ENCODE measurements around the gene MYB.
A peak's percentile ranks its signal among the peaks of the same experiment; 100 is the strongest.

The MYB gene

DNA sequence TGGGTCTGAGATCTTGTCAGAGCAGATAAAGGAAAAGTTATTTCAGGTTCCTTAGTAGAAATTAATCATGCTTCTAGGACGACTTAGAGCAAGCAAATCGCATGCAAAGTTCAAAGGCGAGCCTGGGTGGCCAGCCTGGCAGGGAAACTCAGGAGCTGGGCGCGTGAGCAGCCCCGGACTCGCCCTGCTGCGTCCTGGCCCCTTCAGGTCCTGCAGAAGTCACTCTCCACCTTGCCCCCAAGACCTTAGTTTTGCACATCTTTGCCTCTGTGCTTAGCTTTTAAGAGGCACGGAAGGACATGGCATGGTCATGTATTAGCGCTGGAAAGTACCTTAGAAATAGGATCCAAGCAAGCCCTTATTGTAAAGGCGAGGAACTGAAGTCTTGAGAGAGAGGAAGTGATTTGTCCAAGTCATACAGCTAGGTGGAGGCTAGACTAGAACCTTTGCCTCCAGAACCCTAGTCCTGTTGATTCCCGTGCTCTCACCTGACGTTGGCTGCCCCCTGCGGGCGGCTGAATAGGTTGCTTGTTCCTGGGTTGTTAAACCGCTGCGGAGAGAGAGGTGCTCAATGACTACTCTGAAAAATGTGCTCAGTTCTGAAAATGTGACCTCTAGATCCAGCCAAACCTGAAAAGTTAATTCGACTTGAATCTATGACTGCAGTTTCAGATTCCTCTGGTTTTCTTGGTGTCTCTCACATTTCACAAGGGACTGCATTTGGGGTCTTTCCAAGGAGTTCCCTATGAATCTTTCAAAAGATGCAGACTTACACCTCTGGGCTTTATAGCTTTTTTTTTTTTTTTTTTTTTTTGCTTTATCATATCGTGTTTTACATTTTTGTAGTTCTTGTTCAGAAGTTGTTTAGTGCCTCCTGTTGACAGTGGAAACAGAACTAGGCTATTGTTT is 2.7 kb downstream of the MYB start:
- no peak overlapping the region for H3K27ac ChIP-seq
- TF ChIP-seq, protein P1, sequence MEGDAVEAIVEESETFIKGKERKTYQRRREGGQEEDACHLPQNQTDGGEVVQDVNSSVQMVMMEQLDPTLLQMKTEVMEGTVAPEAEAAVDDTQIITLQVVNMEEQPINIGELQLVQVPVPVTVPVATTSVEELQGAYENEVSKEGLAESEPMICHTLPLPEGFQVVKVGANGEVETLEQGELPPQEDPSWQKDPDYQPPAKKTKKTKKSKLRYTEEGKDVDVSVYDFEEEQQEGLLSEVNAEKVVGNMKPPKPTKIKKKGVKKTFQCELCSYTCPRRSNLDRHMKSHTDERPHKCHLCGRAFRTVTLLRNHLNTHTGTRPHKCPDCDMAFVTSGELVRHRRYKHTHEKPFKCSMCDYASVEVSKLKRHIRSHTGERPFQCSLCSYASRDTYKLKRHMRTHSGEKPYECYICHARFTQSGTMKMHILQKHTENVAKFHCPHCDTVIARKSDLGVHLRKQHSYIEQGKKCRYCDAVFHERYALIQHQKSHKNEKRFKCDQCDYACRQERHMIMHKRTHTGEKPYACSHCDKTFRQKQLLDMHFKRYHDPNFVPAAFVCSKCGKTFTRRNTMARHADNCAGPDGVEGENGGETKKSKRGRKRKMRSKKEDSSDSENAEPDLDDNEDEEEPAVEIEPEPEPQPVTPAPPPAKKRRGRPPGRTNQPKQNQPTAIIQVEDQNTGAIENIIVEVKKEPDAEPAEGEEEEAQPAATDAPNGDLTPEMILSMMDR (conservative IDR thresholded peaks at IDR 0.05) = peak; percentile 45
- TF ChIP-seq ZFX (IDR thresholded peaks at IDR 0.05) = no peak

DNA sequence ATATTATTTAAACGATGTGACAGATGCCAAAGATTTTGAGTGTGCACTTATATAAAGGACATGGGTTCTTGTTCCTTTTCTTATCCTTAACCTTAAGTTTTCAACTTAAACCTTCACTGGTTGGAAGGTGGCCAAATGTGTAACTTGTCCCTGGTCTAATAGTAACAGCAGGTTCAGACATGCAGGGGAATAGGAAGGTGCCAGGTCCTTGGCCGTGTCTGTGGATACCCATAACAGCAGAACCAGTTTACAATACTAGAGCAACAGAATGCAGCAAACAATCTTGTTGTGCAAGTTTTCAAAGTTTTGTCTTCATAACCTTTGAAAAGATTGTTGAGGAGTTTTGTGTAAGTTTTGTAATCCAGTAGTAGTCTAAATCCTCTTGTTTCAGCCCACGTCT is 4.4 kb downstream of the MYB start:
- no peak for TF ChIP-seq ZFX (IDR thresholded peaks at IDR 0.05)
- TF ChIP-seq, protein P1 (conservative IDR thresholded peaks at IDR 0.05) = no peak
- no peak overlapping the region for H3K27ac ChIP-seq

DNA sequence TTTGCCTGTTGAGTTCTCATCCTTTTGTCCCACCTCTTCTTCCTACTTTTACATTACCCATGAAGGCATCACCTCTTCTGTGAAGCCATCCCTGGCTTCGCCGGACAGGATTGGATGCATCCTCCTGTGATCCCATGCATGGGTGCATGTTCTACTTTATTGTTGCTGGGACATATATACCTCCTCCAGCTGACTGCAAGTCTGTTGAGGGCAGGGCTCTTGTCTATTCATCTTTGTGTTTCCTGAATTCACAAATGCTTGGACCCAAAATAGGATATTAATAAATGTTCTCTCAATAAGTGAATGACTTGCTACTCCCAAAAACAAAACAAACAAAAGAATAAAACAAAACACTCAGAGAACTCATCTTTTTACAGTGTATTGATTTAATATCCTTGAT is 5.1 kb downstream of the MYB start:
- TF ChIP-seq, protein P1 (conservative IDR thresholded peaks at IDR 0.05) = no peak
- TF ChIP-seq ZFX (IDR thresholded peaks at IDR 0.05) = no peak
- H3K27ac ChIP-seq = no peak overlapping the region

DNA sequence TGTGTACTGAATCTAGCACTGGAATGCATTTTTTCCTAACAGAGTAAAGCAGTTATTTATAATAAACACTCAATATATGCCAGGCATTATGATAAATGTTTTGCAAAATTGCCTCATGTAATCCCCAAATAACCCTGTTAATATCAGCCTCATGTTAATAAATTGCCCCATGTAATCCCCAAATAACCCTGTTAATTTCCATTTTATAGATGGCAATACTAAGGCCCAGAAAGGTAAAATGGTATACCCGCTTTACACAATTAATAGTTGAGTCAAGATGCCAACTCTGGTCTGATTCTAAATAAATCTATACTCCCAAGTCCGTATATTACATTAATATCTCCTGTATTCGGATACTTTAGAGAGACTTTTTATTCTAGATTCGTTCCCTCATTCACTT is 6.3 kb downstream of the MYB start:
- H3K27ac ChIP-seq = no peak overlapping the region
- TF ChIP-seq, protein P1 (conservative IDR thresholded peaks at IDR 0.05) = no peak
- TF ChIP-seq ZFX (IDR thresholded peaks at IDR 0.05) = no peak

DNA sequence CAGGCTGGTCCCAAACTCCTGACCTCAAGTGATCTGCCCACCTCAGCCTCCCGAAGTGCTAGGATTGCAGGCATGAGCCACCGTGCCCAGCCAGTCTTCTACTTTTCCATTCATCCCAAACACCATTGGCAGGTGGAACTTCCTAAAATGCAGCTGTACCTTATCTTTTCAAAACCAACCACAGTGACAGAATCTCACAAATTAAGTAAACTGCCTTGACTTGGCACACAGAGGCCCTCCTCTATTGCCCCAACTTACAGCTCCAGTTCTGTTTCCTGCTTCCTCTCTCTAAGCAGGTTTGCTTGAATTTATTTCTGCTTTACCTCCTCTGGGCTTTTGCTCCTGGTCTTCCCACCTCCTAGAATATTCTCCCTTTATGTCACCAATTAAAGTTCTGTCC is 7.6 kb downstream of the MYB start:
- H3K27ac ChIP-seq = no peak overlapping the region
- TF ChIP-seq ZFX (IDR thresholded peaks at IDR 0.05) = no peak
- TF ChIP-seq, protein P1 (conservative IDR thresholded peaks at IDR 0.05) = no peak

DNA sequence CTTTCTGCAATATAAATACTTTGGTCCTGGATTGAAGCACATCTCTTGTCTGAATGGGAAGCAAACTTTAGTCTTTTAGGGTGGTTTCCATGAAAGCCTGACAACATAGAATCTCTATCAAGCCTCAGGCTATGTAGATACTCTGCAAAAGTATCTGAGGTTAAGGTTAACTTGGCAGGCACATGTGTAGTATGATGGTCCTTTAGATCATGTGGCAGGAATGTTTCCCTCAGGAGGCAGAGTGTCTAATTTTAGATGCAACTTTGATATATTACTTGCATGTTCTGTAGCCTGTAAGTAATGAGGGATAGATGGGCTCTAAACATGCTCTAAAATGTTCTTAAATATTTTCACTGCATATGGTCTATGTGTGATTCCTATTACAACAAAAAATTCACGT is 8.2 kb downstream of the MYB start:
- no peak overlapping the region for H3K27ac ChIP-seq

More for the DNA sequence above, 8.2 kb downstream of the MYB start:
- TF ChIP-seq, protein P1 (conservative IDR thresholded peaks at IDR 0.05) = no peak
- no peak for TF ChIP-seq ZFX (IDR thresholded peaks at IDR 0.05)
